Gastrocnemius medialis (tissue), 4 donors: ENCODE measurements around the gene PHKA2. TPM values are rescaled to one million over a fixed set of nuclear protein-coding genes. Genes with fewer than 3 reads are reported as not detected.

Source experiments
- ATAC-seq, 2 donors: fragments of 150-250 bp; one replicate each; pipeline ENCODE4 v1.9.1; 2016
- DNase-seq, 2 donors: peaks; one replicate each; pipeline ENCODE4 v3.0.0-alpha.2; 2019
- H3K27ac ChIP-seq, 4 donors: fragments of 200-600 bp; sonication (generic); 1 replicate in 1 of 4; 2 replicates in 3 of 4; pipeline ENCODE4 v1.5.1; 2016 to 2018; ENCODE audit warnings: mild to moderate bottlenecking in 2 of 4, moderate library complexity in 1 of 4
- H3K27me3 ChIP-seq, 3 donors: fragments of 200-600 bp; sonication (generic) in 2 of 3; 1 replicate in 1 of 3; 2 replicates in 2 of 3; pipeline versions ENCODE4 v1.5.1 to v1.6.0; 2016 to 2019; ENCODE audit warnings: mild to moderate bottlenecking in 1 of 3, moderate library complexity in 1 of 3
- H3K36me3 ChIP-seq, 2 donors: fragments of 200-600 bp; sonication (generic) in 1 of 2; one replicate each; pipeline ENCODE4 v1.5.1; 2017 to 2018
- H3K4me1 ChIP-seq, 2 donors: fragments of 200-600 bp; sonication (generic) in 1 of 2; one replicate each; pipeline ENCODE4 v1.5.1; 2016 to 2017; ENCODE audit warnings: mild to moderate bottlenecking in 2 of 2
- H3K4me3 ChIP-seq, 4 donors: fragments of 200-600 bp; sonication (generic) in 3 of 4; 1 replicate in 1 of 4; 2 replicates in 3 of 4; pipeline ENCODE4 v1.5.1; 2016 to 2019; ENCODE audit warnings: mild to moderate bottlenecking in 2 of 4
- H3K9me3 ChIP-seq, 3 donors: fragments of 200-600 bp; sonication (generic) in 2 of 3; 1 replicate in 1 of 3; 2 replicates in 2 of 3; pipeline ENCODE4 v1.5.1; 2016 to 2019
- POLR2A ChIP-seq, 2 donors: fragments of 450-650 bp; IDR thresholded peaks; one replicate each; pipeline ENCODE4 v1.6.1; 2017; ENCODE audit warnings: antibody characterized with exemption in 2 of 2, mild to moderate bottlenecking in 2 of 2, moderate library complexity in 2 of 2
- in situ Hi-C, 4 donors: fragments of 200-750 bp; cut with MboI; loops; one replicate each; pipeline versions ENCODE4 v1.15.0 to v1.8.0; 2017; ENCODE audit warnings: low sequenced_read_pairs in 4 of 4
- intact Hi-C: fragments of 100-400 bp; cut with DNase I; formaldehyde crosslinking; loops from one replicate; pipeline ENCODE4 v1.15.1; 2023; ENCODE audit warnings: low total_unique reads
- total RNA-seq, 4 donors: library from RNA; depleted of rRNA; stranded (reverse); fragments of >200 nt; gene quantifications; one replicate each; pipeline versions ENCODE4 v1.1.0 to v1.2.3, GENCODE V29; 2016
- TF ChIP-seq, protein P1 (sequence below), 5 experiments: fragments of 450-650 bp in 3 of 5; fragments of 200-600 bp in 2 of 5; sonication (generic) in 2 of 5; IDR thresholded peaks in 4 of 5; conservative IDR thresholded peaks in 1 of 5; 1 replicate in 4 of 5; 2 replicates in 1 of 5; pipeline ENCODE4 v1.5.1; 2016 to 2019; ENCODE audit warnings: antibody characterized with exemption in 5 of 5, mild to moderate bottlenecking in 3 of 5, moderate library complexity in 3 of 5

The PHKA2 gene
- total RNA-seq, 4 donors from 2014 or later: 4.6 to 20.6 (median 11.0) TPM

DNA sequence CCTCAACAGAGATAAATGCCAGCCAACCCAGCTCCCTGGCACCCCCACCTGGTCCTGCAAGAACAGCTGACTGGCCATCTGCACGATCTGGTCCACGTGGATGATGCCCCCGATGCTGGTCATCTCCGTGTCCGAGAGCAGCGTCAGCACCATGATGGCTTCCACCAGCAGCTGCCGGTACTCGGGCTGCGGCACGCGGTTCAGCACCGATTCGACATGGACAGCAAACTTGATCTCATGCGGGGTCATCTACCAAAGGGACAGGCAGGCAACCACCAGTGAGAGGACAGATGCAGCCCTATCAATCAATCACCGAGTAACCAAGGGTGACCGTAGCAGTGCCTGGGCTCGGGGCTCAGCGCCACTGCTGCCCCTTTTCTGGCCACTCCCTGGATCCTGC, 89.8 kb downstream of the PHKA2 start:
- DNase-seq (no peak), ATAC-seq (peak in 1 of 2 donors; percentile 31)
- Histone ChIP-seq H3K27ac (peak overlapping the region; percentile 78 to 87 (median 83)), H3K9me3 (no peaks in the 10 kb centered on the region), H3K36me3 (no peaks in the 10 kb centered on the region), H3K4me3 (no peak overlapping the region), H3K27me3 (no peaks in the 10 kb centered on the region), H3K4me1 (peaks cover 7 to 10% of the 10 kb centered on the region in 2 donors)
- TF ChIP-seq POLR2A (IDR thresholded peaks at IDR 0.05): no peak
- TF ChIP-seq, protein P1, sequence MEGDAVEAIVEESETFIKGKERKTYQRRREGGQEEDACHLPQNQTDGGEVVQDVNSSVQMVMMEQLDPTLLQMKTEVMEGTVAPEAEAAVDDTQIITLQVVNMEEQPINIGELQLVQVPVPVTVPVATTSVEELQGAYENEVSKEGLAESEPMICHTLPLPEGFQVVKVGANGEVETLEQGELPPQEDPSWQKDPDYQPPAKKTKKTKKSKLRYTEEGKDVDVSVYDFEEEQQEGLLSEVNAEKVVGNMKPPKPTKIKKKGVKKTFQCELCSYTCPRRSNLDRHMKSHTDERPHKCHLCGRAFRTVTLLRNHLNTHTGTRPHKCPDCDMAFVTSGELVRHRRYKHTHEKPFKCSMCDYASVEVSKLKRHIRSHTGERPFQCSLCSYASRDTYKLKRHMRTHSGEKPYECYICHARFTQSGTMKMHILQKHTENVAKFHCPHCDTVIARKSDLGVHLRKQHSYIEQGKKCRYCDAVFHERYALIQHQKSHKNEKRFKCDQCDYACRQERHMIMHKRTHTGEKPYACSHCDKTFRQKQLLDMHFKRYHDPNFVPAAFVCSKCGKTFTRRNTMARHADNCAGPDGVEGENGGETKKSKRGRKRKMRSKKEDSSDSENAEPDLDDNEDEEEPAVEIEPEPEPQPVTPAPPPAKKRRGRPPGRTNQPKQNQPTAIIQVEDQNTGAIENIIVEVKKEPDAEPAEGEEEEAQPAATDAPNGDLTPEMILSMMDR (IDR thresholded peaks at IDR 0.05 in 4 of 5, conservative IDR thresholded peaks at IDR 0.05 in 1 of 5): no peak
- in situ Hi-C loops: loop anchor here in 3 of 4 donors (25.0 kb wide), 2 partner anchors 207 to 443 kb away; partner anchors contain the start of gene PDHA1 (in 1 of the 3)
- intact Hi-C loops: loop anchor here (2.0 kb wide), 3 partner anchors 61 to 469 kb away; partner anchors contain the start of gene CDKL5

DNA sequence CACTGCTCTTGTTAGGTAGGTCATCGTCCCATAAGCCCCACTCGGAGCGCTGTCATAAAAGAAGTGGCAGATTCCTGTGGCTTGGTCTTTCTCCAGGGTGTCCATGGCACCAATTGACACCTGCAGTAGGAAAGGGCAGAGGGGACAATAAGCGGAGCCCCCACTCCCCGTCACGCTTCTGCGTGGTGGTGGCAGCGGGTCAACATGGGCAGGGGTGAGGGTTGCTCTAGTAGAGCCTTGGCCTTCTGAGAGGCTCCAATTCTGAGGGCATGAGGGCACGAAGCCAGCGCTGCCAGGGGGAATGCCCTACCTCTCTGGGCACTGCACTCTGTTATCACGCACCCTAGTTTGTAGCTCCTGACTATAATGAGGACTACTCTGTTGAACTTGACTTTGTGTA, 90.4 kb downstream of the PHKA2 start:
- Histone ChIP-seq H3K27ac (no peak overlapping the region), H3K27me3 (no peaks in the 10 kb centered on the region), H3K36me3 (no peaks in the 10 kb centered on the region), H3K9me3 (no peaks in the 10 kb centered on the region), H3K4me1 (peaks cover 7 to 10% of the 10 kb centered on the region in 2 donors), H3K4me3 (no peak overlapping the region)
- in situ Hi-C loops: loop anchor here in 3 of 4 donors (25.0 kb wide), 2 partner anchors 206 to 444 kb away; partner anchors contain the start of gene PDHA1 (in 1 of the 3)
- intact Hi-C loops: no loop called here
- ATAC-seq: no peak
- TF ChIP-seq POLR2A (IDR thresholded peaks at IDR 0.05): no peak
- TF ChIP-seq, protein P1 (IDR thresholded peaks at IDR 0.05 in 4 of 5, conservative IDR thresholded peaks at IDR 0.05 in 1 of 5): no peak
- DNase-seq: no peak

DNA sequence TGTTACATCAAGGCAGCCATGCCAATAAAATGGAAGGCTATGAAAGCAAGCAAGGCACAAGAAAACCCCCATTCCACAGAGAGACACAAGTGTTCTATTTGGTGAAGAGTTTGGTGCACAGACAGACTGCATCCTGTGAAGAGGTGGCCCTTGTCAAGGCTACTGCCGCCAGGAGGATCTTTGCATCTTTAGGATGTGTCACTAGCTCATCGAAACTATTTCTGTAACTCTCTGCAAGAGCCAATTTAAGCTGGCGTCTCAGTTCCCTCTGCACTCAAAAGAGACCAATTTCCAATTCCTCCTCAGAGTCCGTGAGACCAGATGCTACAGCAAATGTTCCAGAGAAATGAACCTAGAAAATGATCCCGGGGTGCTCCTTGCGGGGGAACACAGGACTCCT, 91.0 kb downstream of the PHKA2 start:
- no peak for DNase-seq
- H3K27ac ChIP-seq: no peak overlapping the region
- H3K9me3 ChIP-seq: no peaks in the 10 kb centered on the region
- TF ChIP-seq, protein P1 (IDR thresholded peaks at IDR 0.05 in 4 of 5, conservative IDR thresholded peaks at IDR 0.05 in 1 of 5): no peak
- no peak for TF ChIP-seq POLR2A (IDR thresholded peaks at IDR 0.05)
- no peak for ATAC-seq
- H3K4me3 ChIP-seq: no peak overlapping the region
- no peaks in the 10 kb centered on the region for H3K36me3 ChIP-seq
- in situ Hi-C loops (loop anchor here in 3 of 4 donors (25.0 kb wide), 2 partner anchors 206 to 444 kb away; partner anchors contain the start of gene PDHA1 (in 1 of the 3)), intact Hi-C loops (no loop called here)
- peaks cover 9 to 13% of the 10 kb centered on the region in 2 donors for H3K4me1 ChIP-seq
- no peaks in the 10 kb centered on the region for H3K27me3 ChIP-seq

- Histone ChIP-seq H3K27me3 (no peaks in the 10 kb centered on the region), H3K9me3 (no peaks in the 10 kb centered on the region), H3K4me3 (no peak overlapping the region), H3K36me3 (no peaks in the 10 kb centered on the region), H3K27ac (peak overlapping the region in 2 of 4 donors; percentile 39 to 50), H3K4me1 (peaks cover 13 to 24% of the 10 kb centered on the region in 2 donors)
- no peak for DNase-seq
- in situ Hi-C loops: loop anchor here in 3 of 4 donors (25.0 kb wide), 2 partner anchors 204 to 446 kb away; partner anchors contain the start of gene PDHA1 (in 1 of the 3)
- no peak for TF ChIP-seq POLR2A (IDR thresholded peaks at IDR 0.05)
- TF ChIP-seq, protein P1 (IDR thresholded peaks at IDR 0.05 in 4 of 5, conservative IDR thresholded peaks at IDR 0.05 in 1 of 5): no peak
- no peak for ATAC-seq
- intact Hi-C loops: no loop called here
Observed at GRCh38 chrX:18891548-18891945, 92.4 kb downstream of the PHKA2 start.
